ENCODE results near the gene GNAT3.

- TF ChIP-seq CTCF (IDR thresholded peaks at IDR 0.05) (no peak), POLR2A (IDR thresholded peaks at IDR 0.05) (no peak)
Measured at GRCh38 chr7:80530136-80530535, 18.3 kb upstream of the GNAT3 start.

Measured in Peyer's patch (tissue), 4 donors.